ENCODE measurements around the gene GALNT10.

Gene GALNT10

DNA sequence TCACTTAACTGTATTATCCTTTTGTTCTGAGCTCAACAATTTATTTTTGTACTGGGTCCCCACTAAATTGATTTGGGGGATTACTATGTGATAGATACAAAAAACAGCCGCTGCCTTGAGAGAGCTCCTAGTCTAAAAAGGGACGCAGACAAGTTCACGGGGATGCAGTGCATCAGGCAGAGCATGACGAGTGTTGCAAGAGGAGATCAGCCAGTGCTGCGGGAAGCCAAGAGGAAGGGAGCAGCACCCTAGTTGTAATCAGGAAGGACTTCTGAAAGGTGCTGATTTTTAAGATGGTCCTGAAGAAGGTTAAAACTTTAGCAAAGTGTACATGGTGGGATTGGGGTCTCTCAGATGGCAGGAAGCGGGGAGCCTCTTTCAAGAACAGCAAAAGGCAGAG, 15.8 kb downstream of the GALNT10 start:
- DNase-seq, result no peak

DNA sequence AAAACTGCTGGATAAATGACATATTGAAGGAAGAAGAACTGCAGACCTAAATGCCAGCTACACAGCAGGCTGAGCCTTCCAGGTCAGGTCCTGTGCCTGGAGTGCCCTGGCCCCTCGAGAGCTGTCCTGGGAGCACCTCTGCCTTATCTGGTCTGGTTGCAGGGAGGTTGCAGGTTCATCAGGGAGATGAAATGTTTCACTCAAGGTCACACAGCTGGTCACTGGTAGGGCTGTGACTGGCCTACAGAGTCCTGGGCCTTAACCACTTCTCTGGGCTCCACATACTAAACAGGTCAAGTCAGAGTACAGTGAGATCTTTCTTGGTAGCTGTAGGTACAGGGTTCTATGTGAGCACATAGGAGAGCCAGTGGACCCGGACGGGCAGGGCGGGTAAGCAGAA, 16.7 kb downstream of the GALNT10 start:
- no peak for DNase-seq

DNA sequence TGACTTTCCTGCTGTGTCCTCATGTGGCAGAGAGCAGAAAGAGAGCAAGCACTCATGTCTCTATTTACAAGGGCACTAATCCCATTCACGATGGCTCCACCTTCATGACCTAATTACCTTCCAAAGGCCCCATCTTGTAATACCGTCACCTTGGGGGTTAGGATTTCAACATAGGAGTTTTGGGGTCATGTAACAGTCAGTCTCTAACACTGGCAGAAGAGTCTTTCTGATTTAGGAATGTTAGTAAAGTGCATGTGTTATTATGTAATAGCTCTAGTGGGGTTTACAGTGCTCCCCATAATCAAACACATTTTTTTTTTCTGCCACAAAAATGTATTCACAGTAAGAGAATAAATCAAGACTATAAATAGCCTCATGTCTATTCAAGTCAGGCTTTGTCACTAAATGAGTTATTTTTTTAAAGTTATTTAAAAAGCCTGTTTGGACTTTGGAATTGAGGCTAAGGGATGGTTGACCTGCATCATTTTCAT, 19.1 kb downstream of the GALNT10 start:
- no peak for DNase-seq

DNA sequence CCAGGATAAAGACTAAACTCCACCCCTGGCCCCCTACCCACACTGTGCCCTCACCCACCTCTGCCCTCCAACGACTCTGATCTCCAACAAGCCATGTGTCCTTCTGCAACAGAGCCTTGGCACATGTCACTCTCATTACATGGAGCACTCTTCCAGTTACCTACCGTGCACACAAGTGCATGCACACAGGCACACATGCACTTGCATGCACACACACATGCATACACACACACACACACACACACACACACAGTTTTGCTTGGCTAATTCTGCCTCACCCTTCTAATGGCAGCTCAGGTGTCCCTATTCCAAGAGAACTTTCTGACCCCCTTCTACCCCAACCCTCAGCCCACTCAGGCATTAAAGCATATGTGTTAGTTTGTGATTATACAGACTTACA, 19.6 kb downstream of the GALNT10 start:
- no peak for DNase-seq

DNA sequence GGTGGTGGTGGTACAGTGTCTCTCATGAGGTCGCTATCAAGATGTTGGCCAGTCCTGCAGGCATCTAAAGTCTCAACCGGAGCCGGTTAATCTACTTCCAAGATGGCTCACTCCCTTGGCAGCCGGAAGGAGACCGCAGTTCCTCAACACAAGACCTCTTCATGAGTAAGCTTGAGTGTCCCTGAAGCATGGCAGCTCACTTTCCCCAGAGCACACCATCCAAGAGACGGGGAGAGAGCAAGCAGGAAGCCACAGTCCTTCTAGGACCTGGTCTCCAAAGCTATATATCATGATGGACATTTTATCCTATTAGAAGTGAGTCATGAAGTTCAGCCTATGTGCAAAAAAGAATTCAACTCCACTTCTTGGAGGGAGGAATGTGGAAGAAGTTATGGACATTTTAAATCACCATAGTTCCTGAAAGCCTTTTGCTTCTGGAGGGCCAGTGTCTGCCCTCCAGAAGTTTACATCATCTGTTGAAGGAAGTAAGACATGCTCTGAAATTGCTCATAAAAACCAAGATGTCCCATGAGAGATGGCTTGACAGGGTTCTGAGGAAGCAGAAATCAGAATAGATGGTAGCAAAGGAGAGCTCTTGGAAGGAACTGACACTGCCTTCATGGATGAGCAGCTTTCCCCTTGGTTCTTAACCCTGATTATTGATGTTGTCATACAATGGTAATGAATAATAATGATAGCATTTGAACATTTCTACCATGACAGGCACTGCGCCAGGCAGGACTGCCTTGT, 21.3 kb downstream of the GALNT10 start:
- DNase-seq, result no peak

DNA sequence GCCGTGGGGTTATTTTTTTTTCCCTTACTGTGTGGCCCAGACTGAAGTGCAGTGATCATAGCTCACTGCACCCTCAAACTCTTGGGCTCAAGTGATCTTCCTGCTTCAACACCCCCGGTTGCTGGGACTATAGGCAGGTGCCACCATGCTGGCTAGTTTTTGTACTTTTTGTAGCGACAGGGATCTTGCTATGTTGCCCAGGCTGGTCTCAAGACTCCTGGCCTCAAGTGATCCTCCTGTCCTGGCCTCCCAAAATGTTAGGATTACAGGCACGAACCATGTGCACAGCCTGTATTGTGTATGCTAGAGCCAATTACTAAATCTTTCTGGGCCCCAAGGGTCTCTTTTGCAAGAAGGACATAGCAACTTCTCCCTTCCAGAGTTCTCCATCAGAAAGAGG, 23.1 kb downstream of the GALNT10 start:
- no peak for DNase-seq

DNA sequence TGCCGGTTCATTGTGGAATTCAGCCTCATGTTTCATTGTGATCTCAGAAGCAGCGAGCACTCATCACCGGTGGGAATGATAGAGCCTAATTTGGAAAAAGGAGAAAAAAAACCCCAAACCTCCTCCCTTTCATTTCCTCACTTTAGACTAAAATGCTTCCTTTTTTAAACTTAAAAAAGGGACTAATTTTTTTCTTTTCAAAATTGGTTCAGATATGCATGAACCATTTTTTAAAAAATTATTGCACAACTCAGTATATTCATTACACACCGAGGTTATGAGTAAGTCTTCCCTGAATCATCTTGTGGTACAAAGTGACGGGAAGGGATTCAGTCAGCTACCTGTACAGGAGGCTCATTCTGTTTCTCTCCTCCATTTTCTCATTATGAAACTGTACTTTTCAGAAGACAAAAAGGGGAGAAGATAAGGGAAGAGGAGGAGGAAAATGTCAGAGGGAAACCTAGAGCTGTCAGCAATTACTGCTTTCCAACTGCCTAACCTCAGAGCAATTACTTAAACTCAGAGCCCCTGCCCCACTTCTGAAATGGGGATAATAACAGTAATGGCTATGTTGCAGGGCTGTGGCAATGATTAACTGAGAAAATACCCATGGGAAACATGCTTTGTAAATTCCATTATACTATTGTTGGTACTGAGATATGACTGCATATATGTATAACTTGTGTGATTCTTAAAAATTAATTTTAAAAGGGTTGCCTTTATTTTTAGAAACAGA, 24.0 kb downstream of the GALNT10 start:
- no peak for DNase-seq

DNA sequence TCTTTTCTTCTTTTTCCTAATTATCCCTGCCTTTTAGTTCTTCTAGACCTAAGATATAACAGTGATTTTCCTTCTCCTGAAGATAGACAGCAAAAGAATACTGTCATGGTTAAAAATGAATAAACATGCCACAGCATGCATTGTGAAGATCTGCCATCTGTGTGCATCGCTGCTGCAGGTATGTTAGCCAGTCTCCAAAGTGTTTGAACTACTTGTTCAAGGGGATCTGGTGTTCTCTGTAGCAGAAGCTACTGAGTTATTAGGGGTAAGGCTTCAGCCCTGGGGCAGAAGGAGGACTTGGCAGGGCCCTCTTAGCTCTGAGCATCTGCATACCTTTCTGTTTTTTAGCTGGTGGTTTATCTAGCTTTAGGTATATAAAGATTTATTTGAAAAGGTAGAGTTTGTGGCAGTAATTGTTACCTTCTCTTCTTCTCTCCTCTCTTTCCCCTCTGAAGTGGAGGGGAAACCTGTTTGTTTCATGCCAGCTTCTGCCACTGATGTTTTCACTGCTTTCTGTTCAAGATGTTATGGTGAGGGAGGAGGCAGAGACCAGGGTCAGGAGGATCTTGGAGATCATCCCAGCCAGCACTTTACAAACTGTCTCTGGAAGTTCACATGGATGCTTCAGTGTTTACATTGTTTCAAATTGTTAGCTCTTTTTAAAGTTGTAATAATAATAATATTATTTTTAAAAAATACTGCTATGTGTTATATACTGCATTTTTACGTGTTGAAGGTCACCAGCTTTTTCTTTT, 25.2 kb downstream of the GALNT10 start:
- DNase-seq, result no peak

DNA sequence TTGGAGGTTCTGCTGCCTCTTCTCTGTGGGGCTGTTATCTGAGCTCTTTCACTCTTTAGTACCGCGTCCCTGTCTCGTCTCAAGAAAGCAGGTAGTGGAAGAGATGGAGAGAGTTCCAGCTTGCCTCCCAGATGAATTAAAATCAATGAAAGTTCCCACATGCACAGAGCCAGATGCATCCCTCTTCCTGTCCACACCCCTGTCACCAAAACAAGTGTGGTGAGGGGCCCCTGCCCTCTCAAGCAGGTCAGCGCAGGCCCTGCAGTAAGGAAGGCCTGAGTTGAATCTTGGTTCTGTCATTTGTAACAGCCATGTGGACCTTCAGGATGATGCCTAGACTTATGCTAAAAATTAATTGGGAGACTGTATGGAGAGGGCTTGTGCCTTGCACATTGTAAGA, 26.9 kb downstream of the GALNT10 start:
- no peak for DNase-seq

DNA sequence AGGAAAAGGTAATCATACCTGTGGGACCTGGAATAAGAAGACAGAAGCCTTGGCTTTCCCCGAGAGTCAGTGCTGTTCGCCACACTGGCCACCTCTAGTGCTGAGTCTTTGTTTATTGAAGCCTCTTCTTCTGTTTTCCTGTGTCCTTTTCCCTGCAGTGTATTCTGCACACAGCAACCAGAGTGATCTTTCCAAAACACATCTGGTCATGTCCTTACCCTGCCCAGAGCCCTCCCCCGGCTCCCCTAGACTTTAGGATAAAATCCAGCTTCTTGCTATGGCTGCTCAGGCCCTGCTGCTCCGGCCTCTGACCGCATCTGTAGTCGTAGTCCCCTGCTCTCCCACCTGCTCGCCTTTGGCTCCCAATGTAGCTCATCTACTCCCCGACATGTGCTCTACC, 28.3 kb downstream of the GALNT10 start:
- no peak for DNase-seq

DNA sequence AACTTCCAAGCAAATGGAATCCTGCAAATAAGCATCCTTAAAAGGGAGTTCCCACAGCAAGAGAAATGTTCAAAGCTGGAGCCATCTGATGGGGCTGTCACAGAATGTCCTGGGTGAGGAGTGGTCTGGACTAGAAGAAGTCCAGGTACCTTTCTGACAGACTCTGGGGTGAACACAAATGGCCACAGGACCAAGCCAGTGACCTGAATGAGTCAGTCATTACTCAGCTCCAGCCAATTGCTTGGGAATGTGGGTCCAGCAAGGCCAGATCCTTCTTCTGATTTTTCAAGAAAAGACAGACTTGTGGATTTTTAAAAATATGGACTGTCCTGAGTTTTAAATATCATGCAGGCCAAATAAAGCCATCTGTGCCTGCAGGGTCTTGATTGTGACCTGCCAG, 30.1 kb downstream of the GALNT10 start:
- no peak for DNase-seq

DNA sequence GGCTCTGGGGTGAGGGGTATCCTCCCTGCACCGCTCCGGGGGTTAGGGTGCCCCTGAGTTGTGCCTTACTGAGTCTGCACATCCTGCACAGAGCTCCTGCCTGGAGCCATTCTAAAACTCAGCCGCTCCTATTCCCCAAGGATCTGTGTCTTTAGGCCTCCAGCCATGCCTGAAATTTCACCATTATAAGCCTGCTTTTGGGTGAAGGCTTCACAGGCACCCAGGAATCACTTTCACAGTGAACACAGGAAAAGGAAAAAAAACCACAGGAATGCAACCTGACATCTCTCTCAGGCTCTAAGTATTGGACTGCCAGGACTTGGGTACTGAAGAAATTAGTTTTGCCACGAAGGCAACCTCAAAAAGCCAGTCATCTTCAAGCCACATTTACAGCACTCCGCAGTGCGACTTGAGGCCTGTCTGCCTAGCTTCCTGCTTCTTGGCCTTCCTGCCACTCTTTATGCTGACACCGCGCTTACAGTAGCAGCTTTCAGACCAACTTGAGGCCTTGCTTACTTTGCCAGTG, 30.9 kb downstream of the GALNT10 start:
- DNase-seq, result no peak

DNA sequence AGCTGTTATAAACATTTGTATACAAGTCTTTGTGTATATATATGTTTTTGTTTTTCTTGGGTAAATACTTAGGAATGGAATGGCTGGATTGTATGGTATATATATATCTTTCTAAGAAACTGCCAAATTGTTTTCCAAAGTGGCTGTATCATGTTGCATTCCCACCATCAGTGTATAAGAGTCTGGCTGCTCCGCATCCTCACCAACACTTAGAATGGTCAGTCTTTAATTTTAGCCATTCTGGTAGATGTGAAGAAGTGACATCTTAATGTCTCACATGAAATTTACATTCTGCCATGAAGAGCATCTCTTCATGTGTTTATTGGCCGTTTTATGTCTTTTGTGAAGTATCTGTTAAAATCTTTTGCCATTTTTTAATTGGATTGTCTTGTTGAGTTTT, 31.9 kb downstream of the GALNT10 start:
- no peak for DNase-seq

DNA sequence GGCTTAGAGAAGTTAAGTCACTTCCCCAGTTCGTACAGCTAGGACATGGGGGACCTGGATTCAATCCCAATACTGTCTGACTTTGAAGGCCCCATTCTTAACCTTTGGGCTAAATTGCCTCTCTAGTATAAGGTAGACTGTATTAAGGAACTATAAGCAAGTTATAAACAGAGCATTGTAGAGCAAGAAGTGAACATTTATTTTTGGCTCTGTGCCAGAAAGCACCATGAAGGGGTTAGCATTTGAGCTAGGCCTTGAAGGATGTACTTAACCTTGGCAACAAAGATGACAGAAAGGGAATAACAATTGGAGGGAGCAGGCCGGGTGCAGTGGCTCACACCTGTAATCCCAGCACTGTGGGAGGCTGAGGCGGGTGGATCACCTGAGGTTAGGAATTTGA, 32.8 kb downstream of the GALNT10 start:
- DNase-seq, result no peak

DNA sequence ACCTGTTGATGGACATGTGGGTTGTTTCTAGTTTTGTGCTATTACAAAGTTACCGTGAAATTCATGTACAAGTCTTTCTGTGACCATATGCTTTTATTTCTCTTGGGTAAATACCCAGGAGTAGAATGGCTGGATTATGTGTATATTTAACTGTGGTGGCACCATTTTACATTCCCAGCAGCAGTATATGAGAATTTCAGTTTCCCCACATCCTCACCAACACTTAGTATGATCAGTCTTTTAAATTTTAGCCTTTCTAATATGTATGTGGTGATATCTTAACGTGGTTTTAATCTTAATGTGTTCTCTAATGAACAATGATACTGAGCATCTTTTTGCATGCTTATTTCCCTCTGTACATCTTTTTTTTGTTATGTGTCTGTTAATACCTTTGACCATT, 36.6 kb downstream of the GALNT10 start:
- no peak for DNase-seq

DNA sequence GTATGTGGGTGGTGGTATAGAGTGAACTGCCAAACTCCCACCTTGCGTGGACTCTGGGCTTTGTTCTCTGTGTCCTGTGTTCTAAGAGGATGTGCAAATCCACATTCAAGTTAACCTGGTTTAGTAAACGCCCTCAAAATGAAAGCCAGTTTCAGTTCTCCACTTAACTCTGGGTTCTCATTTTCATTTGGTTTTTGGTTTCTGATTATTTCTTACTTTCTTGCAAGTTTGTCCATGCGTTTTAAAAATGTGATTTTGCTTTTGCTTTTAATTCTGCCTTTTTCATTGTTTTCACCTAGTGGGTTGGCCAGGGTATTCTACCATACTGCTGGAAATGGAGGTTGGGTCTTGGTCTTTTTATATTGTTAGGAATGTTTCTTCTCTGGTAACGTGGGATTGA, 38.2 kb downstream of the GALNT10 start:
- DNase-seq, result no peak

DNA sequence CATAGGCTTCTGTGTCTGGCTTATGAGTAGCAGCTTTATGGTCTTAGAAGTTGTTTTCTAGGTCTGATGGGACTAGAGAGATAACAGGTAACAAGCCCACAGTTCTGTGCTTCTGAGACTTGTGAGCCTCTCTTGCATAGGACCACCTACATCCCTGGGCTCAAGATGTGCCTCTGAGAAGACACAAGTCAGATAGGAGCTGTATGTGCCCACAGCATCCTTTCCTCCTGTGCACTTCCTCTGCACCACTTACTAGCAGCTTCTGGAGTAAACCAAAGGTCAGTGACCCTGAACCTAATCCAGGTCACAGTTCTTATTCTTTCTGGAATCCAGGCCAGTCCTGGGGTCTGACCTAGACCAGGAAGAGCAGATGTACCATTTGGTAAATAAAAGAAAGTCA, 40.0 kb downstream of the GALNT10 start:
- no peak for DNase-seq

DNA sequence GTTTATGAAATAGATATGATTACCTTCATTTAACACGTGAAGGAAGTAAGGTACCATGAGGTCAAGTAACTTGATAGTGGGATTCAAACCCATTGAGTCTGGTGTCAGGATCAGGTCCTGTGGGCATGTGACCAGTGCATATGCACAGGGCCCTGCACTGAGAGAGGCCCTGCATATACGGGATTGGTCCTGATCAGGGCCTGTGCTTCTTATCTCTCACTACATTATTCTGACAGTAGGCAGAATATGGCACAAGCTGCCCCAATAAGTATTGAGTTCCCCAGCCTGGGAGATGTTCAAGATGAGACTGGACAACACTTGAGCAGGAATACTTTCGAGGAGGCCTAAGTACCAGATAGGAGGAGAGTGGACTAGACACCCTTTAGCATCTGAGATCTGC, 44.0 kb downstream of the GALNT10 start:
- DNase-seq, result no peak

DNA sequence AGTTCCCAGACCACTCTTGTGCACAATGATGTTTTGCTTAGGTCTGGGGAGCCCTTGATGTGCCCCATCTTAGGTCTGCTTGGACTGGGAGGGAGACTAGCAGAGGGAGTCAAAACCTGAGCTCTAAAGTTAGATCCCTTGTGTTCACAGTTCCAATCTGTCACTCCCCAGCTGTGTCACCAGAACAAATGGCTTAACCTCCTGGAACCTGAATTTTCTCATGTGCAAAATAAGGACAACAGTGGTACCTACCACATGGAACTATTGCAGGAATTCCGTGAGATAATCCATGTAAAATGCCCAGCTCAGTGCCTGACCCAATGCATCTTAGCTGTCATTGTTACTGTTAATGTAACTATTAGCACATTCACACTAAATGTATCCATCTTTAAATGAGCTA, 45.5 kb downstream of the GALNT10 start:
- DNase-seq, result no peak

DNA sequence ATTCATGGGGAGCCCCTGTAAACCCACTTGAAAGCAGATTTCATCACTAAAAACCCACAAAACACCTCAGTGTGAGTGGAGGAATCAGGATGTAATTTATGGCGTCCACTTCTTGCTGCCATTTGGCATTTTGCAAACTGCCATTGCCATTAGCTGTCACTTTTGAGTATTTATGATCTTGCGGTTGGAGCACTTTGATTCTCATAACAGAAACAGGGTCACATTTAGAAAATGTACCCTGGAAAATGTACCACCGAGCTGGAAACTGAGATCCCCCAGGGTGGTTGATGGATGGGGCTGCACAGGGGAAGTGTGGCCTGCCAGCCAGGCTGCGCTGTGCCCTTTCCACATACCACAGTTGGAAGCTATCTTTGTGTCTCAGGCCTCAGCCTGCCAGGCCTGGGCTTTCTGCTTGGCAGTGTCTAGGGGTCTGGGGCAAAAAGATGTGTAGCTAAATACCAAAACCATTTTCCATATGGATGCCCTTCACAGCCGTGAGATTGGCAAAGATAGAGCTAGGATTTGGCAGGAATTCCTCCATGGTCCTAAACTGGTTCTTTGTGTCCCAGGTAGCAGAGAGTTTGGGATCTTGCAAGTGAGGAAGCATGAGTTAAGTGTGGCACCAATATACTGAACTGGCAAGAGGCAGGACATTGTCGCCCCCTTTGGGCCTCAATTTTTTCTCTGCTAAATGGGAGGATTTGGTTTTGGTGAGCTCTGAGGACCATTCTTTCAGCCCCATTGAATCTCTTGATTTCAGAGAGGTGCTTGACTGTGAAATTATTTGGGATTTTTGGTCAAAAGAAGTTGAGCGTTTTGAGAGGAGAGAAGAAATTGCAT, 46.2 kb downstream of the GALNT10 start:
- DNase-seq, result no peak

DNA sequence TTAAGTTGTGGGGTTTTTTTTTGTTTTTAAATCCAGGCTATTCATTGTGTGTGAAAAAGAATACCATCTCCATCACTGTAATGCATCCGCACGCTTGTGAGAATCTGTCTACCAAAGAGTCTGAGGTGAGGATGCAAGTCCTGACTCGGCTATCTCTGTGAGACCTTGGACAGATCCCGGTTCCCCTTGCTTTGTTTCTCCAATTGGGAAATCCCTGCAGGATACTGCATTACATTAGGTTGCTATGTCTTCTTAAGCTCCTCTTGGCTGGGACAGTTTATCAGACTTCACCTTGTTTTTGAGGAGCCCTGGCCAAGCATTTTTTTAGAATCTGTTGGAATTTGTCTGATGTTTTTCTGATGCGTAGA, 46.8 kb downstream of the GALNT10 start:
- no peak for DNase-seq

DNA sequence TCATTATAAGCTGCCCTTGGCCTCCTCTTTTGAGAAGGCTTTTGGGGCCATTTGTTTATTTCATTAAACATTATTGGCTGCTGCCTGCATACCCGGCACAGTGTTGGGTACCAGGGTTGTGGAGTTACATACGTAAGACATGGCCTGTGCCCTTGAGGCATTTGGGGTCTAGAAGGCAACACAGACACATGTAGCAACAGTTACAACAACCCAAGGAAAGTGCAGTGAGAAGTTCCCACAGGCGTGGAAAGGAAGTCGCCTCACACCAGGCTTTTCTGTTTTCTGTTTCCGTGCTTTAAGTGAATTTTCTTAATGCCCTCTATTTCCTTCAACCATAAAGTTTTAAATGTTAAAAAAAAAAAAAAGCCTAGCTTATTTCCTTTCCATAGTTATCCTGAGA, 47.4 kb downstream of the GALNT10 start:
- no peak for DNase-seq

Data from NCI-H1048 (cell line).